GM11168 (cell line): ENCODE data around the gene NREP.

Source experiments
- in situ Hi-C: fragments of 300-500 bp; cut with MboI; formaldehyde crosslinking; loops from one replicate; pipeline ENCODE4 v1.12.0; 2022; ENCODE audit warnings: low sequenced_read_pairs; ENCODE audit not compliant: unreplicated experiment

Gene NREP, protein sequence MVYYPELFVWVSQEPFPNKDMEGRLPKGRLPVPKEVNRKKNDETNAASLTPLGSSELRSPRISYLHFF

DNA sequence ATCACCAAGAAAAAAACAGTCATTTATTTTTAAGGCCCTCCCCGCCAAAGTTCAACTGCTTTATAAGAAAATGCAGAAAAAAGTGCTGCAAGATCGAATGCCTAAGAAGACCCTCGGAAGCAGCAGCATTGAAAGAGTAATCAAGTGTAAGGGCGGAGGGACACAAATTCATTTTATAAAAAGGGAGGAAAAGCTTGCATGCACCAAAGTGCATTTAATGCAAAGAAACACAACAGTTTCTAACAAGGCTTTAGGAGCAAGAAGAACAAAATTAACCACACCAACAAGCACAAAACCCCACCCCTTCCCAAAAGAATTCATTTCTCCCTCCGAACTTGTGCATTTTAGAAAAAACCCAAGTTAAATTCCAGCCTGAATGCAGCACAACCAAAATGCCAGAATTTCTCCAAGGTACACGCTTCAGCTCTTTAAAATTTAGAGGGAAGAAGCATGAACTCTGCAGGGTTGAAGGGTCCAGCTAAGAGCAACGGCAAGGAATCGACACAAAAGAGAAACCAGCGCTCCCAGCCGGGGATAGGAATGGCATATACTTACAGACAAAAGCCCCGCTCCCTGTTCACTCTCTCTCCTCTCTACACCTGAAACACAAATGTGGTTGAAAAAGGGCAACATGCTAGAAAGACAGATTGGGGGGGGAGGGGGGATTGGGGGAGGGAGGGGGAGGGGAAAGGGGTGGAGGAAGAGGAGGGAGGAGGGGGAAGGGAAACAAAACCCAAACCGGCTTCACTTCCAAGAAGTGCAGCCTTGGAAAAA is at the start of gene NREP:
Gene NREP (minus strand): TSS at position 614 of the 774 bp plus-strand sequence. CDS start 1,422 bp downstream, outside the sequence.
- in situ Hi-C loops, result no loop called here

GRCh38 chr5:111806753-111807152 is 49.8 kb upstream of the NREP start:
- in situ Hi-C loops, result no loop called here

- in situ Hi-C loops, result no loop called here
Measured at GRCh38 chr5:111806156-111806555, 49.2 kb upstream of the NREP start.

DNA sequence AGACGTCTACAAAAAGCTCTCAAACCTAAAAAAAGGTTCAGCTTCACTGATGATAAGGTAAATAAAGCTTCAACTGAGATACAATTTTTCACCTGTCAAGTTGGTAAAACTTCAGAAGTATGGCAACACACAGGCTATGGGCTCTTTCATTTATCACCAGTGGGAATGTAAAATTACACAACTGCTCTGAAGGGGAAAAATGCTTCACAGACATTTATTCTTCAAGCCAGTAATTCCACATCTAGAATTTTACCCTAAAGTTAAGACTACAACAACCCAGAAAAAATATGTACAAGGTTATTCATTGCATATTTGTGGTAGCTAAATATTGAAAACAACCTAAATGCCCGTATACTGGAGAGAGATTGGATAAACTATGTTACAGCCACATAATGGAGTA is 48.1 kb upstream of the NREP start:
- in situ Hi-C loops, result no loop called here

DNA sequence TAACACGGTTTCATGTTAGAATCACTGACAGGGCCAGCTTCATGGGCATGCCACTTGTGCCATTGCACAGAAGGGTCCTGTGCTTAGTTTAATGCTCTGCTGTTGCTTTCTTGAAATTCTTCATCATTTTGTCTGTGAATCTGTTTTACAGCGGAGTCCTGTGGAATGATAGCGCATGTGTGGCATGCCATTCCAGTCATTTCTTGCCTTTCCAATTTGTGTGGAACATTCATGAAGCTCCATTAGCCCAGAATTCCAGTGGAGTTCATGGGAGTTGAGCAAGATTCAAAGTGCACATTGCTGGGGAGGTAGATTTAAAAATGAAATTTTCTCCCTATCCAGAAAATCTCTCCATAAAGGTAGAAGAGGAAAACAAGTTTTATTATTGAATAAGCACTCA is 43.4 kb upstream of the NREP start:
- in situ Hi-C loops, result no loop called here

- in situ Hi-C loops, result no loop called here
Measured at GRCh38 chr5:111795142-111795541, 38.1 kb upstream of the NREP start.

- in situ Hi-C loops, result no loop called here
Measured at GRCh38 chr5:111792471-111793058, 35.6 kb upstream of the NREP start.

- in situ Hi-C loops, result no loop called here
Measured at GRCh38 chr5:111790295-111790694, 33.3 kb upstream of the NREP start.

DNA sequence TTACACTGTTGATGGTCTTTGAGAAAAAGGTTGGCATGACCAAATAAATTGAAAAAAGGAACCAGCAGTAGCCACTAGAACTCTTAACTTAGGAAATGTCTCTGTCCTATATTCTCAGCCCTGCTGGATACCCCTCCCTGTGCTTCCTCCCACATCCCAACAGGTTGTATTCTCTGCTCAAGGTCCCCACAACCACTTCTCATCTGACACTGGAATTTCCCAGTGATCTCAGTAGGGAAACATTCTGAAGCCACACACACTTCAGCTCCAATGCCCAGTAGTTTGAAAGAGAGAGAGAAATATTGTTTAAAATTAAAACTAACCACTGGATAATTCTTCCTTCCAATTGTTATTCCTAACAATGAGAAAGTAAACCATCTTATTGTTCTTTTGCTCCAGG is 30.0 kb upstream of the NREP start:
- in situ Hi-C loops, result no loop called here

DNA sequence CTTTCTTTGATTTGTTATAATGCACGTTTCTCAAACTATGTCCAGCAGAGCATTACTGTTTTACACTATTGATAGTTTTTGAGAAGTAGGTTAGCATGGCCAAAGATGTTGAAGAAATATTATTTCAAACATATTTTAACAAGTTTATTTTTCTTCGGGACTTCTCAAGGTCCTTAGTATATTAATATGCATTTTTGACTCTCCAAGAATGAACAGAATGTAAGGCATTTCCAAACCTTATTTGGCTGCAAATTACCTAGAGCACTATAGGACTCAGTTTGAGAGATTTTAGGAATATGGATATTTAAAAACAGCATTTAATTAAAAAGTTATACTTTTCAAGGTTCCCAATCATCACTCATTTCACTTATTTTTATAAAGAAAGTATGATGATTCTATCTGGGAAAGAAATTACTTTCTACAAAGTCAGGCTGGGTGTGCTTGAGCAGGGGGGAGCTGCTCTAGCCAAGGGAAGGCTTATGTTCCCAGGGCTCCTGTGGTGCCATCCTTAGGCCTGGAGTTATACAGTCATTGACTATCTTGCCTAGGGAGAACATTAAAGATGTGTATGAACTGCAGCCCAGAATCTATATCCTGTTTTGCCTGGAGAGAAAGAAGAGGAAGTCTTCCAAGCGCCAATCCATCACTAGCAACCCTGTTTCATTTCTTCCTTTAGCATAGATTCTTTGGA is 27.6 kb upstream of the NREP start:
- in situ Hi-C loops, result no loop called here

DNA sequence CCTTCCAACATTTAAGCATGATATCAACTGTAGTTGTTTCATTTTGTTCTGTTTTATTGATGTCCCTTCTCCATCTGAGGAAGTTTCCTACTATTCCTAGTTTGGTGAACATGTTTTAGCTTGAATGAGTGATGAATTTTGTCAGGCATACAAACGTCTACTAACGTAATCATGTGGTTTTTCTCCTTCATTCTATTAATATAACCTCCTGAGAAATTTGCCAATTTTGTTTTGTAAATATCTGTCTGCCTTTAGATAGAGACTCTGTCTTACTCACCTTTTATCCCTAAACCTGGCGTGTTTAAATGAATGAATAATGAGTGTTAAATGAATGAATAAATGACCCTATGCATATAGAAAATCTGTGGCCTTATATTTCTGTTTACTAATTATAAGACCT is 26.5 kb upstream of the NREP start:
- in situ Hi-C loops, result no loop called here

- in situ Hi-C loops, result no loop called here
Measured at GRCh38 chr5:111782216-111782615, 25.2 kb upstream of the NREP start.

DNA sequence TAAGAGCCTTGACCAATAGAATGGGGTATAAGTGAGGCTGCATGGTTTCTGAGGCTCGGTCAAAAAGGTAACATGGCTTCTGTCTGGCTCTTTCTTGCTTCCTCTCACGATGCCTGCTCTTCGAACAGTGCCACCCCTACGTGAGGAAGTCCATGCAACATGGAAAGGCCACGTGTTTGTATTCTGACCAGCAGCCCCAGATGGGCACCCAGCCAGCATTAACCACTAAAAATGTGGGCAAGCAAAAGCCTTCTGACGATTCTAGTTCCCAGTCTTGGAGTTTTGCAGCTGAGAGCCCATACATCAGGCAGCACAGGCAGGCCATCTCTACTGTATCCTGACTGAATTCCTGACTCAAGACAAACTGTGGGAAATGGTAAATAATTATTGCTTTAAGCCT is 24.2 kb upstream of the NREP start:
- in situ Hi-C loops, result no loop called here

- in situ Hi-C loops, result no loop called here
Measured at GRCh38 chr5:111779922-111780292, 22.9 kb upstream of the NREP start.

- in situ Hi-C loops, result no loop called here
Measured at GRCh38 chr5:111779260-111779921, 22.4 kb upstream of the NREP start.

DNA sequence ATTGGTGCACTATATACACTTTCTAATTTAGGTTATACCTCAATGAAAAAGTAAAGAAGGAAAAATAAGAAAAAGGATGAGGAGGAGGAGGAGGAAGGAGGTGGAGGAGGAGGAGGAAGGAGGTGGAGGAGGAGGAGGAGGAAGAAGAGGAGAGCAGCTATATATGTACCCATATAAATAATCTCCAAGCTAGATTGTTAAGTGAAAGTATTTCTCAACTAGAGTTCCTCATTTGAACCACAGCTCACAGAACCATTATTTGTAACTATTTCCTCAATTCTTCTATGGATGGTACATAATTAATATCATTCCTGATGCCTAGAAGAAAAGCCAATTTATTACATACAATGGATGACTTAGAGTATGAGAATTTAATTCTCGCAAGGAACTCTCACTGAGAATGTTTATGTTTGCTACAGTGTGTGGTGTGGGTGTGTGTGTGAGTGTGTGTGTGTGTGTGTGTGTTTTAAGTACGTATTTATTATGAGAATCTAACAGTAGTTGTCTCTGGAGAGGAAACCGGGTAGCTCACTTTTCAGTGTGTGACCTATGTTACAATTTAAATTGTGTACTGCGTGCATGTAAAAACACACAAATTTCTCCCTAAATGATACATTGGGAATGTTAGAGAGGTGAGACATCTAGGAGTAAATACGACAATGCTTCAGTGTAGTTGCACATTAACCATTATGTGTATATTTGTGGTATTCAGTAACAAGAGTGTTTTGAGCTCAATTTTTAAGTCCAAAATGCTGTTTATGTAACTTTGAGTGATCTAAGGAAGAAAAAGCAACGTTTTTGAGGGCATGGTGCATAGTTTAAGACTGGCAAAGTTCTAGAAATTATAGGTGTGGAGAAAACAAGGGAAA is 20.2 kb upstream of the NREP start:
- in situ Hi-C loops, result no loop called here

DNA sequence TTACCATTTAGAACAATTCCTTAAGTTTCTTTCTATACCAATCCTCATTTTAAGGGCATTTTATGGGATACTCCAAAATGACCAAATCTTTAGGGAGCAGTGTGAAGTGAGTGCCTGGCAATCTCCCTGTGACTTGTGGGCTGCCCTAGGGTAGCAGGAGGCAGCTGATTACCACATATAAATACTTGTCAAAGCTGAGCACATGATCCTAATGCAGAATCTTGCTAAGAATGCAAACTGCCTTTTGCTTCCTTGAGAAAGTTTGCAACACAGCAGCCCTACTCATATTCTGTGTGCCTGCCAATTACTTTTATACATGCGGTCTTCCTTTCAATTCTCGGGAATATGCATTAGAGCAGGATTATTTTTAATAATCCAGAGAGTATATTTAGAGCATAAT is 18.2 kb upstream of the NREP start:
- in situ Hi-C loops, result no loop called here

- in situ Hi-C loops, result no loop called here
Measured at GRCh38 chr5:111774525-111774924, 17.5 kb upstream of the NREP start.

GRCh38 chr5:111772456-111773122 is 15.6 kb upstream of the NREP start:
- in situ Hi-C loops, result no loop called here
